HG03066 (cell line): ENCODE data around the gene PGBD5.

ENCODE experiments used
- ATAC-seq: cut with Tn5 transposase; IDR thresholded peaks from one replicate; pipeline ENCODE4 v1.9.1; 2021; ENCODE audit warnings: low read depth; ENCODE audit not compliant: unreplicated experiment

The PGBD5 gene

GRCh38 chr1:230381049-230381467 is 45.1 kb downstream of the PGBD5 start:
- ATAC-seq, result no peak

- ATAC-seq, result no peak
These were observed 46.2 kb downstream of the PGBD5 start for GRCh38 chr1:230379928-230380327.

DNA sequence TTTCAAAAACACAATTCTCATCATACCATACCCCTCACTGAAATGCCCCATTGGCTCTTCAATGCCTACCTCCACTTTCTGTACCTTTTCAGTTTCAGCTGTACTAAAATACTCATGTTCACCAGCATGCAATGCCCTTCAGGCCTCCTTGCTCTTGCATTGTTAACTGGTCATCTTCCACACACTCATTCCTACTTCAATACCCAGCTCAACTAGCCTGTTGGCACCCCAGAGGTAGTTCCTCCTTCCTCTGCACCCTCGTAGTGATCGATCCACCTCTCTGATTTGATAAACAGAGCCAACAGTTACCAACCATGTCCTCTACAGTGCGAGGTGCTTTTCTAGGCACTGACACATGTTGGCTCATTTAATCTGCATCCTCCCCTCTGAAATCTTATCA is 46.7 kb downstream of the PGBD5 start:
- no peak for ATAC-seq

DNA sequence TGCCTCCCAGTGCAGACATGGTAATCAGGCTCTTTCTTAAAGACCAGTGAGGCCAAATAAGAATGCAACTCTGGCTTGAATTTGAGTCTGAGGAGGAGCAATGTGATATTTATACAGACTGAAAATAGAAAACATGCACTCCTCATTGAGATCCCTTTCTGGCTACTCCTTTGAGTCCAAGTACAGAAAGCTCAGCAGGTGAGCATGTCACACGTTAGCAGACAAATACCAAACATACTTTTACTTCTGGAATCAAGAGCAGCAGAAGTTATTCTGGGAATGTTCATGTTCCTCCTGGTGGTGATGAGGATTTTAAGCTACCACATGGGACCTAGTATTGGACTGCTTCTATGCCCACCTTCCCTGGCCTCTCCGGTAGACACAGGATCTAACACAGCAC is 48.3 kb downstream of the PGBD5 start:
- no peak for ATAC-seq

GRCh38 chr1:230377324-230377723 is 48.8 kb downstream of the PGBD5 start:
- no peak for ATAC-seq

- no peak for ATAC-seq
These were observed 49.8 kb downstream of the PGBD5 start for GRCh38 chr1:230376296-230376695.

DNA sequence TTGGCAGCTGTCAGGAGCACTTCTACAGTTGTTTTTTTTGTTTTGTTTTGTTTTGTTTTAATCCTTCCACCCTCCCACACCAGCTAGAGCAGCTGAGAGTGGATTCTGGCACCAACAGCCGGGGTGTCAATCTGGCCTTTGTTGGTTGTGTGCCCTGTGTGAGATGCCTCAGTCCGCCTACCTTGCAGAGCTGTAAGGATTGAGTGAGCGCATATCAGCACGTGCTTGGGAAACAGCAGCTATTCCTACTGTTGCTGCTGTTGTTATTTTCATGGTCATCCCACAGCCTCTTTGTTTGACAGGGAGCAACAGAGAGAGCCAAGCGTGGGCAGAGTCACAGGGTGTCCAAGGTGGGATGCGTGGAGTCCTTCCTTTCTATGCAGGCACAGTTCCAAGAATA is 50.4 kb downstream of the PGBD5 start:
- ATAC-seq, result no peak

- ATAC-seq, result no peak
These were observed 51.0 kb downstream of the PGBD5 start for GRCh38 chr1:230375147-230375546.

DNA sequence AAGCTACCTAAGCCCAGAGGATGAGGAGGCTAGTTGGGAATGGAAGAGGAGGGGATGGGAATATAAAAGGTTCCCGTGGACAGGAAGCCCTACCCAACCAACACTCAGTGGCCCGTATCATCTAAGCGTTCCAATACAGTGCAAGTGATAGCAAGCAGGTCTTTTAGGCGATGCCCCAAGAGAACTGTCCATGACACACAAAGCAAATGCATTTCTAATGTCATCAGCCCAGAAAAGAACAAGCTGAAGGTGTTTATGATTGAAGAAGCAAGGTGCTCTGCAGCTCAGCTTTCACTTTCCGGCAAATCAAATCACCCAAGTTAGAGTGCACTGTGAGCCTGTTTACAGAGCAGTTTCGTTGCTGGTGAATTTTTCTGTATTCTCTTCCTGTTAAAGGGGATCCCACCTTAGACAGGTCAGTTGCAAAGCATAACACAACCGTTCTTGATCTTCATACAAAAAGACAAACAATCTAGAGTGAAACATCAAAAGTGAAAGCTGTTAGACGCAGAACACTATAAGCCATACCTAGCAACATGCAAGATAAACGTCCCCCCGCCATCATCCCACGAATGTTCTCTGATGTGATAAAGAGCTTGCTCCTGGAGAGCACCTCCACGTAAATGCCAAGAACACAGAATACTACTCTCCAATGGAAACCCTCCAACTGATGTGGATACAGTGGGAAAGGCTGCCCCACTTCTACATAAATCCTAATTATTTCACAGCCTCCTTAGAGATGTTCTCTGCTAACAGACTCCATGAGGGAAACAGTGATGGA is 54.0 kb downstream of the PGBD5 start:
- ATAC-seq, result no peak

GRCh38 chr1:230370109-230370508 is 56.0 kb downstream of the PGBD5 start:
- no peak for ATAC-seq

DNA sequence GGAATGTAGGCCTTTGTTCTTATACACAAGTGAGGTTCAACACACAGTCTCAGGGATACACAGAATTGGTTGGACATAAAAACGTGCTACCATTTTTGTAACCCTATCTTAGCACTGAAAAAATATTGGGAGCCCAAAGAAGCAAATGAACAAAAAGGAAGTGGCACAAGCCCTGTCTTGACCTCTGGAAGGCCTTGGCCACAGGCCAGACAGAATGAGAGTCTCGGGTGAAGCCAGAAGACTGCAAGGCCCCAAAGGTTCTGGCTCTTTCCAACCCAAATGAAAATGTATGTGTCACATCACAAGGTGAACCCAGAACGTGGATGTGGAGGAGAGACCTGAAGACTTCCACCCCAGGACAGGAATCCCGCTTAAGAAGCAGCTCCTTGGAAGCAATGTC is 57.3 kb downstream of the PGBD5 start:
- no peak for ATAC-seq

- no peak for ATAC-seq
These were observed 57.8 kb downstream of the PGBD5 start for GRCh38 chr1:230368363-230368762.

GRCh38 chr1:230366504-230366915 is 59.6 kb downstream of the PGBD5 start:
- no peak for ATAC-seq

- no peak for ATAC-seq
These were observed 60.3 kb downstream of the PGBD5 start for GRCh38 chr1:230365723-230366307.

- ATAC-seq, result no peak
These were observed 63.2 kb downstream of the PGBD5 start for GRCh38 chr1:230362949-230363348.

GRCh38 chr1:230361941-230362340 is 64.2 kb downstream of the PGBD5 start:
- ATAC-seq, result no peak

DNA sequence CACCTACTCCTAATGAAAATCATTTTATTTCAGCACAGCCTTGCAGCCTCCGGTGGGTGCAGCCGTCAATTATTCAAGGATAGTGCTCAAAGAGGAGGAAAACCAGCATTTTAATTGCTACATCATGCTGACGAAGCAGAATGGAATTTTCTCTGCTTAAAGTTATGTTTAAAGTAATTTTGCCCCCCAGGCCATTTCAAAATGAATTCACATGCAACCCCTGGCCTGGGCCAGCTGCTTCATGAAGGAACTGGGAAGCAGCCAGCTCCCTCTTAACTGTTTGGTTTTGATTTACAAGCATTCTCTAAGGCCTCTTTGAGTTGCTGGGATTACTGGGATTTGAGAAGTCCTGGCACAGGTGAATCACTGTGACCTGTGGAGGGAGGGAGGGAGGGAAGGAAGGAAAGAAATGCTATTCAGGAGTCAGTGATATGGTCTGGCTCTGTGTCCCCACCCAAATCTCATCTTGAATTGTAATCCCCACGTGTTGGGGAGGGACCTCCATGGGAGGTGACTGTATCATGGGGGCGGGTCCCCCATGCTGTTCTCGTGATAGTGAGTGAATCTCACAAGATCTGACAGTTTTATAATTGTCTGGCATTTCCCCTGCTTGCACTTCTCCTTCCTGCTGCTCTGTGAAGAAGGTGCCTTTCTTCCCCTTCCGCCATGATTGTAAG is 66.0 kb downstream of the PGBD5 start:
- ATAC-seq, result no peak

GRCh38 chr1:230356869-230357794 is 69.0 kb downstream of the PGBD5 start:
- no peak for ATAC-seq

GRCh38 chr1:230356190-230356589 is 69.9 kb downstream of the PGBD5 start:
- ATAC-seq, result no peak

DNA sequence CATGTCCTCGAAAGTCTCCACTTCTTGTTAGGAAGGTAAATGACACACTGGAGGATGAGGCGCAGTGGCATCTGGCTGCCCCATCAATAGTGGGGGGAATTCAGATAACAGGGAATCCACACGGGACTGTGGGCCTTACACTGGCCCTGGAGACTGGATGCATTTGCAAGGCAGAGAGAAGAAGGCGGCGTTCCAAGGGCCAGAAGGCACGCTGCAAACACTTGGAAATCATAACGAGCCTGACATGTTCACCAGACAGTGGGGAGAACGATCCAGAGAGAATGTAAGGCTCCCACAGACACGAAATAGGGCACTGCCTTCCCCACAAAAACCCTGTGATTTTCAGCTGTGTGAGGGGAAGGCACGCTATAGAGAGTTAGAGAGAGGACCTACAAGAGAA is 70.5 kb downstream of the PGBD5 start:
- no peak for ATAC-seq

DNA sequence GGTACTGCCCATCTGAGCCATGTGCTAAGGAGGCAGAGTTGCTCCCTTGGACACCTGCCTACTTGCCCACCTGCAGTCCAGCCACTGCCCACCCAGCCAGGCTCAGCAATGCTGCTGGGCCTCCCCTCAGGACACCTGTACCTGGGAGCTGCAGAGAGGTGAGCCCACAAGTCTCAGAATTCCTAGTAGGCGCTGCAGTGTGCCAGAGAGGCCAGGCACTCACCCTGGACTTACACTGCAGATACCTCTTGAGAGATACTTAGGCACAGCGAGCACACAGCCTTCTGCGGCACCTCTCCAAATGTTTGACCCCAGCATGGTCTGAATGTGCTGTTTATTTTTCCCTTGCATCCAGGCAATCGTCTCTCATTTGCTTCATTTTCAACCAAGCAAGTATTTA is 71.0 kb downstream of the PGBD5 start:
- ATAC-seq, result no peak
